Stomach smooth muscle (tissue), 2 donors: ENCODE data around the gene TMEM106C.
"Not testable (repeated sequence)": the region's sequence is repeated elsewhere in the genome, so short reads cannot be mapped to it uniquely, and the experiment has no call there.

ENCODE experiments used
- H3K27ac ChIP-seq: one replicate; pipeline ENCODE4 v1.7.0; 2013; ENCODE audit warnings: mild to moderate bottlenecking, low read length, inconsistent platforms
- H3K27me3 ChIP-seq, 2 donors: one replicate each; pipeline ENCODE4 v1.7.0; 2013; ENCODE audit warnings: low read length in 2 of 2; ENCODE audit not compliant: insufficient read depth in 2 of 2, control insufficient read depth in 1 of 2
- H3K36me3 ChIP-seq, 2 donors: one replicate each; pipeline ENCODE4 v1.7.0; 2013; ENCODE audit warnings: low read length in 2 of 2; ENCODE audit not compliant: control insufficient read depth in 2 of 2, insufficient read depth in 2 of 2
- H3K4me1 ChIP-seq: one replicate; pipeline ENCODE4 v1.7.0; 2013; ENCODE audit warnings: low read length; ENCODE audit not compliant: control insufficient read depth, insufficient read depth
- H3K4me3 ChIP-seq, 2 donors: one replicate each; pipeline ENCODE4 v1.7.0; 2013; ENCODE audit warnings: low read length in 2 of 2
- H3K9ac ChIP-seq, 2 donors: one replicate each; pipeline ENCODE4 v1.7.0; 2013; ENCODE audit warnings: low read length in 2 of 2, mild to moderate bottlenecking in 1 of 2
- H3K9me3 ChIP-seq, 2 donors: one replicate each; pipeline ENCODE4 v1.7.0; 2013; ENCODE audit warnings: low read length in 2 of 2; ENCODE audit not compliant: control insufficient read depth in 2 of 2
- donor health status: healthy.
- donor health status: Pancreatic carcinoma.

Gene TMEM106C

GRCh38 chr12:47949441-47950341 is 13.7 kb upstream of the TMEM106C start:
- Histone ChIP-seq H3K27me3 (no peaks in the 10 kb centered on the region), H3K9ac (no peak overlapping the region), H3K36me3 (no peaks in the 10 kb centered on the region), H3K4me3 (no peak overlapping the region), H3K27ac (no peak overlapping the region), H3K4me1 (peaks cover 5% of the 10 kb centered on the region), H3K9me3 (no peaks in the 10 kb centered on the region)

GRCh38 chr12:47950856-47951468 is 12.4 kb upstream of the TMEM106C start:
- Histone ChIP-seq H3K4me3 (no peak overlapping the region), H3K4me1 (peaks cover 5% of the 10 kb centered on the region), H3K27ac (no peak overlapping the region)

GRCh38 chr12:47954058-47954457 is 9.3 kb upstream of the TMEM106C start:
- Histone ChIP-seq H3K27ac (no peak overlapping the region), H3K27me3 (no peaks in the 10 kb centered on the region), H3K9me3 (no peaks in the 10 kb centered on the region), H3K36me3 (no peaks in the 10 kb centered on the region), H3K4me3 (no peak overlapping the region), H3K4me1 (peaks cover 3% of the 10 kb centered on the region), H3K9ac (no peak overlapping the region)

More at GRCh38 chr12:47950856-47951468, 12.4 kb upstream of the TMEM106C start:
- H3K9me3 ChIP-seq = no peaks in the 10 kb centered on the region
- H3K9ac ChIP-seq = no peak overlapping the region
- H3K27me3 ChIP-seq = no peaks in the 10 kb centered on the region
- H3K36me3 ChIP-seq = no peaks in the 10 kb centered on the region

GRCh38 chr12:47954467-47955045 is 8.8 kb upstream of the TMEM106C start:
- H3K4me3 ChIP-seq = no peak overlapping the region
- H3K27ac ChIP-seq = no peak overlapping the region
- H3K9me3 ChIP-seq = no peaks in the 10 kb centered on the region
- H3K4me1 ChIP-seq = no peaks in the 10 kb centered on the region
- no peaks in the 10 kb centered on the region for H3K36me3 ChIP-seq
- H3K9ac ChIP-seq = no peak overlapping the region
- no peaks in the 10 kb centered on the region for H3K27me3 ChIP-seq

- Histone ChIP-seq H3K4me3 (no peak overlapping the region), H3K4me1 (no peaks in the 10 kb centered on the region), H3K27ac (no peak overlapping the region), H3K9me3 (no peaks in the 10 kb centered on the region), H3K27me3 (no peaks in the 10 kb centered on the region), H3K9ac (no peak overlapping the region), H3K36me3 (no peaks in the 10 kb centered on the region)
These were observed 8.3 kb upstream of the TMEM106C start for GRCh38 chr12:47955059-47955458.

- not testable (repeated sequence) for H3K36me3 ChIP-seq, H3K4me1 ChIP-seq, H3K4me3 ChIP-seq, H3K27ac ChIP-seq, H3K9me3 ChIP-seq, H3K9ac ChIP-seq, H3K27me3 ChIP-seq
These were observed 5.7 kb upstream of the TMEM106C start for GRCh38 chr12:47957671-47958070.

- Histone ChIP-seq H3K9me3 (no peaks in the 10 kb centered on the region), H3K4me1 (peaks cover 18% of the 10 kb centered on the region), H3K27ac (no peak overlapping the region), H3K9ac (peak overlapping the region in 1 of 2 donors; percentile 36), H3K36me3 (peaks cover 5 to 12% of the 10 kb centered on the region in 2 donors), H3K4me3 (no peak overlapping the region), H3K27me3 (no peaks in the 10 kb centered on the region)
These were observed 1.2 kb upstream of the TMEM106C start for GRCh38 chr12:47962198-47962597.

GRCh38 chr12:47964106-47964728 is 821 bp downstream of the TMEM106C start:
- Histone ChIP-seq H3K27me3 (no peaks in the 10 kb centered on the region), H3K36me3 (peaks cover 15 to 24% of the 10 kb centered on the region in 2 donors), H3K4me3 (peak overlapping the region; percentile 91 to 96), H3K9me3 (no peaks in the 10 kb centered on the region), H3K4me1 (peaks cover 18% of the 10 kb centered on the region), H3K27ac (no peak overlapping the region), H3K9ac (peak overlapping the region; percentile 81 to 86)

- H3K9ac ChIP-seq = no peak overlapping the region
- no peaks in the 10 kb centered on the region for H3K9me3 ChIP-seq
- no peak overlapping the region for H3K27ac ChIP-seq
- H3K4me3 ChIP-seq = no peak overlapping the region
- H3K36me3 ChIP-seq = peaks cover 19 to 27% of the 10 kb centered on the region in 2 donors
- no peaks in the 10 kb centered on the region for H3K27me3 ChIP-seq
- peaks cover 18% of the 10 kb centered on the region for H3K4me1 ChIP-seq
These were observed 2.2 kb downstream of the TMEM106C start for GRCh38 chr12:47965581-47965980.

GRCh38 chr12:47967461-47968321 is 4.3 kb downstream of the TMEM106C start:
- Histone ChIP-seq H3K9me3 (no peaks in the 10 kb centered on the region), H3K27ac (no peak overlapping the region), H3K4me3 (no peak overlapping the region), H3K4me1 (peaks cover 16% of the 10 kb centered on the region), H3K9ac (peak overlapping the region in 1 of 2 donors; percentile 47), H3K27me3 (no peaks in the 10 kb centered on the region), H3K36me3 (peaks cover 19 to 27% of the 10 kb centered on the region in 2 donors)
